Stimulated activated CD8-positive, alpha-beta memory T cell treated with anti-CD3 and anti-CD28 coated beads, Interleukin-2, amount 100 ng/mL, for 1 hour (primary cell): ENCODE data around the gene ESPNL.
"Not testable (repeated sequence)": the region's sequence is repeated elsewhere in the genome, so short reads cannot be mapped to it uniquely, and the experiment has no call there.

ENCODE experiments used
- DNase-seq, 2 donors: peaks; one replicate each; pipeline ENCODE4 v3.0.0-alpha.2; 2020; ENCODE audit warnings: low read depth in 2 of 2

Gene ESPNL

GRCh38 chr2:238114331-238114841 is 14.2 kb downstream of the ESPNL start:
- no peak for DNase-seq

- DNase-seq, result no peak
Observed at GRCh38 chr2:238114851-238115660, 14.9 kb downstream of the ESPNL start.

- DNase-seq, result not testable (repeated sequence)
Observed at GRCh38 chr2:238115709-238116108, 15.6 kb downstream of the ESPNL start.

GRCh38 chr2:238116298-238117198 is 16.4 kb downstream of the ESPNL start:
- DNase-seq, result no peak

GRCh38 chr2:238117199-238118154 is 17.3 kb downstream of the ESPNL start:
- DNase-seq, result no peak

GRCh38 chr2:238119756-238120462 is 19.8 kb downstream of the ESPNL start:
- DNase-seq, result no peak

GRCh38 chr2:238120463-238121298 is 20.5 kb downstream of the ESPNL start:
- no peak for DNase-seq

GRCh38 chr2:238121511-238122286 is 21.6 kb downstream of the ESPNL start:
- no peak for DNase-seq

- DNase-seq, result no peak
Observed at GRCh38 chr2:238122287-238123217, 22.4 kb downstream of the ESPNL start.

GRCh38 chr2:238123218-238123971 is 23.3 kb downstream of the ESPNL start:
- no peak for DNase-seq

GRCh38 chr2:238123991-238124470 is 23.9 kb downstream of the ESPNL start:
- no peak for DNase-seq

- DNase-seq, result no peak
Observed at GRCh38 chr2:238124488-238125126, 24.5 kb downstream of the ESPNL start.

GRCh38 chr2:238125127-238125885 is 25.2 kb downstream of the ESPNL start:
- DNase-seq, result no peak

GRCh38 chr2:238126338-238126737 is 26.2 kb downstream of the ESPNL start:
- no peak for DNase-seq

- no peak for DNase-seq
Observed at GRCh38 chr2:238126775-238127164, 26.6 kb downstream of the ESPNL start.
